Astrocyte of the spinal cord (primary cell): ENCODE data around the gene FBLN7.

Experiments
- DNase-seq: peaks from one replicate; pipeline ENCODE4 v3.0.0; 2011; ENCODE audit warnings: low read depth, low spot score
- H3K4me3 ChIP-seq: 2 replicates; pipeline ENCODE4 v1.5.1; 2011; ENCODE audit warnings: low read depth, mild to moderate bottlenecking, low read length, moderate library complexity
- in situ Hi-C: cut with HindIII; loops from 2 replicates; pipeline ENCODE4 v1.10.0; 2017; ENCODE audit warnings: low sequenced_read_pairs
- TF ChIP-seq, protein P1 (sequence below): IDR thresholded peaks from 2 replicates; pipeline ENCODE4 v1.5.1; 2012; ENCODE audit warnings: low read depth, mild to moderate bottlenecking, low read length, inconsistent platforms

FBLN7 gene

DNA sequence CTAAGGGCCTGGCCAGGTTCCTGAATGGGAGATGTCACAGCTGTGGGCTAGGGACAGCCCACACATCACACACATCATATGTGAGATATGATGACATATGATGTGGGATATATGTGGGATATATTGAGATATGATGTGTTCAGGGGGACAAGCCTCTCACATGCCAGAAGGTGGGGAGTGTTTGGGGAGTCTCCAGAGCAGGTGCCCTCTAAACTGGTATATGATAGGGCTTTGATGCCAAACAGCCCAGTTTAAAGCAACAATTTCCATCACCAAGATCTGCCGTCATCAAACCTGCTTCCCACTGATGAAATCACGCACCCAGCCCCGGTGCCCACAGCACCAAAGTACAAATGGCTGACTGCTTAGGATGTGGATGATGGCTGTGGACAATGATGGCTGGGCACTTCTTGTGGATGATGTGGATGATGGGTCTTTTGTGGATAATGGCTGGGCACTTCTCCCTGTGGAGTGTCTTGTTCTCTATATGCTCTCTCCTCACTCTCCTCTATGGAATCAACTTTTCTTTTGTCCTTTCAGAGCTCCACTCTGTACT, 50.9 kb downstream of the FBLN7 start:
- H3K4me3 ChIP-seq: no peak overlapping the region
- DNase-seq: no peak
- in situ Hi-C loops: no loop called here
- TF ChIP-seq, protein P1, sequence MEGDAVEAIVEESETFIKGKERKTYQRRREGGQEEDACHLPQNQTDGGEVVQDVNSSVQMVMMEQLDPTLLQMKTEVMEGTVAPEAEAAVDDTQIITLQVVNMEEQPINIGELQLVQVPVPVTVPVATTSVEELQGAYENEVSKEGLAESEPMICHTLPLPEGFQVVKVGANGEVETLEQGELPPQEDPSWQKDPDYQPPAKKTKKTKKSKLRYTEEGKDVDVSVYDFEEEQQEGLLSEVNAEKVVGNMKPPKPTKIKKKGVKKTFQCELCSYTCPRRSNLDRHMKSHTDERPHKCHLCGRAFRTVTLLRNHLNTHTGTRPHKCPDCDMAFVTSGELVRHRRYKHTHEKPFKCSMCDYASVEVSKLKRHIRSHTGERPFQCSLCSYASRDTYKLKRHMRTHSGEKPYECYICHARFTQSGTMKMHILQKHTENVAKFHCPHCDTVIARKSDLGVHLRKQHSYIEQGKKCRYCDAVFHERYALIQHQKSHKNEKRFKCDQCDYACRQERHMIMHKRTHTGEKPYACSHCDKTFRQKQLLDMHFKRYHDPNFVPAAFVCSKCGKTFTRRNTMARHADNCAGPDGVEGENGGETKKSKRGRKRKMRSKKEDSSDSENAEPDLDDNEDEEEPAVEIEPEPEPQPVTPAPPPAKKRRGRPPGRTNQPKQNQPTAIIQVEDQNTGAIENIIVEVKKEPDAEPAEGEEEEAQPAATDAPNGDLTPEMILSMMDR: no peak

DNA sequence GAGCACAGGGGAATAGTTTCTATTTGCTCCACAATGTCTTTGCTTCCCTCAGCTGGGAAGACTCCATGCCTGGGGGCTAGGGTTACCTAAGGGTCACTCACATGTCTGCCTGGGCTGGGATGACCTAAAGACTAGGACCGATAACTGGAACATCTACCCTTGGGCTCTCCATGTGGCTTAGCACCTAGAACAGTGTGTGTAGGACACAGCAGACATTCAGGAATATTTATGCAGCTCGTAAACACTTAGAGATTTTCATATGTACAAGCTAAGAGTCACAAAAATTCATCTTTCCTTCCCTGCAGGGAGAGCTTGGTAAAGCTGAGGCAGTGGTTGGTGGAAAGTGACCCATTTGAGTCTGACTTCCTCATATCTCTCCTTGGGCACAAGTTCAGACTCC, 55.8 kb downstream of the FBLN7 start:
- TF ChIP-seq, protein P1: no peak
- no peak for DNase-seq
- in situ Hi-C loops: no loop called here
- no peak overlapping the region for H3K4me3 ChIP-seq

DNA sequence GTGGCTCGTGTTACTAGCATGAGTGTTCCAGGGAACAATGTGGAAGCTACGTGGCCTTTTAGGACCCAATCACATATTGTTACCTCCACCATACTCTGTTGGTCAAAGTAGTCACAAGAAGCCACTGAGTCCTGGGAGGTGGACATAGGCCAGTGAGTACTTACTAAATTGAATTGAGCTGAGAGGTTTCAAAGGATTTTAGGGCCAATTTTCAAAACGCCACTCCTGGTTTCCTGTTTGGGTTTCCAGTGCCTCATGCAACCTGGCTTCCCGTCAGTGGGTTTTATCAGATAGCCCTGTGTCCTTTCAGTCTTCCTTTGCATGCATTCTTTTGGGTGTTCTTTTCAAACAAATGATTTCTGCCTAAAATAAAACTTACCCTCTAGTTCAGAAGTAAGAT, 56.3 kb downstream of the FBLN7 start:
- no peak overlapping the region for H3K4me3 ChIP-seq
- DNase-seq: no peak
- in situ Hi-C loops: no loop called here
- TF ChIP-seq, protein P1: no peak

DNA sequence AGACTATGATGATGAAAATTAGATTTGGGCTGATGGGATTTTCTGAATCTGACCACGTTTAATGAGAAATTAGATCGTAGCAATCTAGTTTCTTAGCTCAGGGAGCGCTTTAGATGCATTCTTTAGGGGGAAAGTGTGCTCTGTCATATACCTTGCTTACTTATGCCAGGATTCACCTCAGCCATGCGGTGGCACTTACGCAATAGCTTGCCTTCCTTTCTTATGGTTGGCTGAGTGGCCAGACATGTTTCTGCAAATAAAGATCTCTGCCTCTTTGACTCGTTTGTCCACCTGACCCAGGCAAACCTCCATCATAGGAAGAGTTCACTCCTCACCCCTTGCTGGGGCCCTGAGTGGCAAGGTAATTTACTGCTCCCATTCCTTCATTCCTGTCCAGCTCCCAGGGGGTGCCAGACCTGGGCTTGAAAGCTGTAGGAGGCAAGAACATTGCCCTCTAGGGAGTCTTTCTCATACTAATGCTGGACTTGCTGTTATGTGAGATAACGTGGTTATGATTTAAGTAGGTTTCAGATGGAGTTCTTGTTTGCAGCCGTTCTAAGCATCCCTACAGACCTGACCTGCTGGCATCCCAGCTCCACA, 57.1 kb downstream of the FBLN7 start:
- TF ChIP-seq, protein P1: no peak
- in situ Hi-C loops: no loop called here
- no peak for DNase-seq
- no peak overlapping the region for H3K4me3 ChIP-seq

DNA sequence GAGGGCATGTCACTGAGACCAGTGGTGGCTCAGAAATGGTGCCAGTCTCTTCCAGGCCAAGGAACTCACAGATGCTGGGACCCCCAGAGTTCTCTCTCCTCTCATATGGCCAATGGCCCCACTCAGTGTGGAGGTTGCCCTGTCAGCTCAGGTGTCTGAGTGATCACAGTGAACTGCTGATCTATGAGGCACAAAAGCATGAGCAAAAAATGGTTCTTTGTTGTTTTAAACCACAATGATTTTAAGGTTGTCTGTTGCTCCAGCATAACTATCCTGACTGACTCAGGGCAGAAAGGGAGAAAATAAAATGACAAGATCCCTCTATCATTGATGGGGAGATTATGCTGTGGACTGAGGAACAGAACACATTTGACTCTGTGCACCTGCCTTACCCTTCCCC, 57.8 kb downstream of the FBLN7 start:
- DNase-seq: no peak
- in situ Hi-C loops: no loop called here
- TF ChIP-seq, protein P1: no peak

DNA sequence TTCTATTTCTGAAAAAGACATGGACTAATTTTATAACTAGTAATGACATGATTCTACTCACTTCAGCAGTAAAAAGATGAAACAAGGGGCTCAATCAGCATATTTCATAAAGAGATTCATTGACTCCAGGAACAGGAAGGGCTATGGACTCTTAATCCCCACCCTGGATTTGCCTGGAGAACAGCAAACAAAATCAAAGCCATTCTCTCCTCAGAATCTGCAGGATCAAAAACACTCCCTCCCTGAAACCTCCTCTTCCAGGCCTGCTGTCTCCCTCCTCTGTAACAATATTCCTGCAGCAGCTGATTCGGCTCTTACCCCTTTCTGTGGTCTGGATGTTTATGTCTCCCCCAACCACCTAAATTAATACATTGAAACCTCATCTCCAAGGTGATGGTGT, 59.7 kb downstream of the FBLN7 start:
- DNase-seq: no peak
- TF ChIP-seq, protein P1: no peak
- in situ Hi-C loops: no loop called here
- H3K4me3 ChIP-seq: no peak overlapping the region

More for the DNA sequence above, 57.8 kb downstream of the FBLN7 start:
- no peak overlapping the region for H3K4me3 ChIP-seq
